NT2/D1 (cell line): Measurements from ENCODE around the gene ACSS3.

ENCODE experiments used
- SUZ12 ChIP-seq: IDR thresholded peaks from 2 replicates; pipeline ENCODE4 v1.6.1; 2011; ENCODE audit not compliant: insufficient read length, insufficient read depth; ENCODE audit errors: extremely low read depth
- YY1 ChIP-seq: IDR thresholded peaks from 2 replicates; pipeline ENCODE4 v1.6.1; 2011; ENCODE audit not compliant: insufficient read length, insufficient read depth

- no peak for TF ChIP-seq SUZ12
- TF ChIP-seq YY1, result no peak
Observed at GRCh38 chr12:81125691-81126090, 47.8 kb downstream of the ACSS3 start.
